Measurements from ENCODE around the gene ATXN7L1. TPM values are rescaled to one million over a fixed set of nuclear protein-coding genes. Genes with fewer than 3 reads are reported as not detected.

Gene ATXN7L1
- total RNA-seq, 4 donors from 2014 or later: 12.3 to 28.8 (median 21.0) TPM

DNA sequence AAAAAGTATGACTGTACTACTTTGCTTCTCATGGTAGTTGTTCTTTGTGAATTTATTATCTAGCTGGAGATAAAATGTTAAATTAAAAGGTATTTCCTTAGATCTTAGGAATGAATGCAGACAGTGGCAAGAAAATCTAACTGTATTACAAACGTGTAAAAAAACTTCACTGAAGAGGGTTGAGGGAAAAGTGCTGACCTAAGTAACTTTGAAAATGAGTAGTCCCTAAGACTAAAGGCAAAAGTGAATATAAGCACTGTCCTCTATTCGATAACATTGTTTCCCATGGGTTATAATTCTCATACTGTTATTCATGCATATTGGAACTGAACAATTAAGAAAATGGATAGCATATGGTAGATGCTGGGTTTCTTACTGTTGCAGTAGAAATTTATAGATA lies 148.4 kb downstream of the ATXN7L1 start:
- no peaks in the 10 kb centered on the region for H3K36me3 ChIP-seq
- no peak overlapping the region for H3K27ac ChIP-seq
- in situ Hi-C loops (cut with MboI; ENCODE audit: low pct_ligation_motif_present in 1 of 4, low pct_unique_long_range_greater_than_20kb in 1 of 4, low sequenced_read_pairs in 3 of 4) (no loop called here), intact Hi-C loops (cut with DNase I; ENCODE audit: low total_unique reads) (no loop called here)
- TF ChIP-seq POLR2AphosphoS5 (IDR thresholded peaks at IDR 0.05): no peak
- TF ChIP-seq, protein P1, sequence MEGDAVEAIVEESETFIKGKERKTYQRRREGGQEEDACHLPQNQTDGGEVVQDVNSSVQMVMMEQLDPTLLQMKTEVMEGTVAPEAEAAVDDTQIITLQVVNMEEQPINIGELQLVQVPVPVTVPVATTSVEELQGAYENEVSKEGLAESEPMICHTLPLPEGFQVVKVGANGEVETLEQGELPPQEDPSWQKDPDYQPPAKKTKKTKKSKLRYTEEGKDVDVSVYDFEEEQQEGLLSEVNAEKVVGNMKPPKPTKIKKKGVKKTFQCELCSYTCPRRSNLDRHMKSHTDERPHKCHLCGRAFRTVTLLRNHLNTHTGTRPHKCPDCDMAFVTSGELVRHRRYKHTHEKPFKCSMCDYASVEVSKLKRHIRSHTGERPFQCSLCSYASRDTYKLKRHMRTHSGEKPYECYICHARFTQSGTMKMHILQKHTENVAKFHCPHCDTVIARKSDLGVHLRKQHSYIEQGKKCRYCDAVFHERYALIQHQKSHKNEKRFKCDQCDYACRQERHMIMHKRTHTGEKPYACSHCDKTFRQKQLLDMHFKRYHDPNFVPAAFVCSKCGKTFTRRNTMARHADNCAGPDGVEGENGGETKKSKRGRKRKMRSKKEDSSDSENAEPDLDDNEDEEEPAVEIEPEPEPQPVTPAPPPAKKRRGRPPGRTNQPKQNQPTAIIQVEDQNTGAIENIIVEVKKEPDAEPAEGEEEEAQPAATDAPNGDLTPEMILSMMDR (IDR thresholded peaks at IDR 0.05): no peak
- TF ChIP-seq POLR2A (IDR thresholded peaks at IDR 0.05): no peak
- no peak for TF ChIP-seq EP300 (IDR thresholded peaks at IDR 0.05; ENCODE audit: low read depth)
- no peak overlapping the region for H3K4me3 ChIP-seq
- H3K27me3 ChIP-seq: no peaks in the 10 kb centered on the region
- no peaks in the 10 kb centered on the region for H3K9me3 ChIP-seq
- WGBS, 2 donors (ENCODE audit: low coverage in 1 of 2): 83 to 87% methylated on average over 2 of the region's 2 CpGs
- DNase-seq: no peak
- no peaks in the 10 kb centered on the region for H3K4me1 ChIP-seq

DNA sequence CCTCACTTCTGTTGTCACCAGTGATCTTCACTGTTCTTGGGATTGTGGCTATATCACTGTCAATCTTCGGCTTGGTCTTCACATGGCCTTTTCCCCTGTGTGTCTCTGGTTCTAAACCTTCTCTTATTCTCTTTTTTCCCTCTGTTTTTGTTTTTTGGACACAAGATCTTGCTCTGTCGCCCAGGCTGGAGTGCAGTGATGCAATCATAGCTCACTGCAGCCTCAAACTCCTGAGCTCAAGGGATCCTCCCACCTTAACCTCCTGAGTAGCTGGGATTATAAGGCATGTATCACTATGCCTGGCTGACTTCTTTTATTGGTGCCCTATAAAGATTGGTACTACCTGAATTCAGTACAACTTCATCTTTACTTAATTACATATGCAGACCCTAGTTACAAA lies 151.7 kb downstream of the ATXN7L1 start:
- Histone ChIP-seq H3K27me3 (no peaks in the 10 kb centered on the region), H3K9me3 (no peaks in the 10 kb centered on the region), H3K4me3 (no peak overlapping the region), H3K27ac (no peak overlapping the region), H3K36me3 (no peaks in the 10 kb centered on the region), H3K4me1 (no peaks in the 10 kb centered on the region)
- WGBS, 2 donors (ENCODE audit: low coverage in 1 of 2): 89 to 93% methylated on average over 1 to 2 of the region's 2 CpGs
- TF ChIP-seq EP300 (IDR thresholded peaks at IDR 0.05; ENCODE audit: low read depth) (no peak), POLR2A (IDR thresholded peaks at IDR 0.05) (no peak), POLR2AphosphoS5 (IDR thresholded peaks at IDR 0.05) (no peak)
- TF ChIP-seq, protein P1 (IDR thresholded peaks at IDR 0.05): no peak
- in situ Hi-C loops (cut with MboI; ENCODE audit: low pct_ligation_motif_present in 1 of 4, low pct_unique_long_range_greater_than_20kb in 1 of 4, low sequenced_read_pairs in 3 of 4): no loop called here
- intact Hi-C loops (cut with DNase I; ENCODE audit: low total_unique reads): no loop called here
- no peak for DNase-seq

DNA sequence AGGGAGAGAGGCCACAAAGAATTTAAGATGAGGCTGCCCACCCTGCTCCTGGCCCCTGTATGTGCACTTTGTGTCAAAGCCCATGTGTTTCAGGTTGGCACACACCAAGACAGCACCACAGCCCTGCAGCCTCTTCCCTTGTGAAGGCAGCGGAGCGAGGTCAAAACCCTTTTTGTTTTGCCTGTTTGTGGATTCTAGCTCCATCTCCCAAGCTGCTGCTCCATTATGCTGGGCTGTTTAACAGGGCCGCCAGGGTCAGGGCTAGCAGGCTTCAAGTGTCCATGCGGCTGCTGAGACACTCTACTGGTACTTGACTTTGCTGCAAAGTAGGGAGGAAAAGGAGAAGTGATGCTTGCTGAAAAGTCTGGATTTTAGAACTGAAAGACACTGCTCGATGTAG lies 152.8 kb downstream of the ATXN7L1 start:
- H3K9me3 ChIP-seq: no peaks in the 10 kb centered on the region
- TF ChIP-seq POLR2A (IDR thresholded peaks at IDR 0.05) (no peak), POLR2AphosphoS5 (IDR thresholded peaks at IDR 0.05) (no peak), EP300 (IDR thresholded peaks at IDR 0.05; ENCODE audit: low read depth) (no peak)
- TF ChIP-seq, protein P1 (IDR thresholded peaks at IDR 0.05): no peak
- no peak for DNase-seq
- H3K36me3 ChIP-seq: no peaks in the 10 kb centered on the region
- no peaks in the 10 kb centered on the region for H3K27me3 ChIP-seq
- WGBS, 2 donors (ENCODE audit: low coverage in 1 of 2): 74 to 83% methylated on average over 1 to 5 of the region's 5 CpGs
- in situ Hi-C loops (cut with MboI; ENCODE audit: low pct_ligation_motif_present in 1 of 4, low pct_unique_long_range_greater_than_20kb in 1 of 4, low sequenced_read_pairs in 3 of 4) (no loop called here), intact Hi-C loops (cut with DNase I; ENCODE audit: low total_unique reads) (no loop called here)
- H3K4me3 ChIP-seq: no peak overlapping the region
- no peak overlapping the region for H3K27ac ChIP-seq
- peaks cover 0 to 3% (median 0%) of the 10 kb centered on the region in 4 donors for H3K4me1 ChIP-seq

DNA sequence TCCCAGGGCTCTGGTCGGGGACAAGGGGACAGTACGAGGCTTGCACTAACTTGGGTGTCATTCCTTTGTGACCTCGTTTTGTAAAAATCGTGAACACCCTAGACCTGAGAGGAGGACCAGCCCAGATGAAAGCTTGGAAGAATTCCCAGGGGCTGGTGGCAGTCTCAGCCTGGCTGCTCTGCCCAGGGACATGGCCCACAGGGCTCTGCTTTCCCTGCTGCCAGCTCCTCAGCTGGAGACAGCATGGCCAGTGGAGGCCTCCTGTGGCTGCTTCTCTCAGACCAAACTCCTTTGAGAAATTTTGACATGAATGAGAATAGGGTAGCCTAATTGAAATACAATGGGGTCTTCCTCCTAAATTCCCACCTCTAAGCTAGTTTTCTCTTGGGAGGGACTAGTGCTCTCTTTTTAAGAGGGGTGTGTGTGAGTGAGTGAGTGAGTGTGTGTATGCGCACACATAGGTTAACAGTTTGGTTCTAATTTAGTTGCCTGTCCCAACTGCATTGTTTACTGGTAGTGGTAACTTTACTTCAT lies 154.8 kb downstream of the ATXN7L1 start:
- peaks cover 0 to 3% (median 0%) of the 10 kb centered on the region in 4 donors for H3K4me1 ChIP-seq
- intact Hi-C loops (cut with DNase I; ENCODE audit: low total_unique reads) (no loop called here), in situ Hi-C loops (cut with MboI; ENCODE audit: low pct_ligation_motif_present in 1 of 4, low pct_unique_long_range_greater_than_20kb in 1 of 4, low sequenced_read_pairs in 3 of 4) (no loop called here)
- TF ChIP-seq POLR2A (IDR thresholded peaks at IDR 0.05): no peak
- no peak for TF ChIP-seq EP300 (IDR thresholded peaks at IDR 0.05; ENCODE audit: low read depth)
- TF ChIP-seq POLR2AphosphoS5 (IDR thresholded peaks at IDR 0.05): no peak
- no peak overlapping the region for H3K4me3 ChIP-seq
- H3K9me3 ChIP-seq: no peaks in the 10 kb centered on the region
- H3K27me3 ChIP-seq: no peaks in the 10 kb centered on the region
- H3K27ac ChIP-seq: no peak overlapping the region
- no peaks in the 10 kb centered on the region for H3K36me3 ChIP-seq
- WGBS, 2 donors (ENCODE audit: low coverage in 1 of 2): 92% methylated on average over 5 of the region's 5 CpGs; no CpG with 5 or more reads in 1 of the 2 donors
- DNase-seq: no peak

DNA sequence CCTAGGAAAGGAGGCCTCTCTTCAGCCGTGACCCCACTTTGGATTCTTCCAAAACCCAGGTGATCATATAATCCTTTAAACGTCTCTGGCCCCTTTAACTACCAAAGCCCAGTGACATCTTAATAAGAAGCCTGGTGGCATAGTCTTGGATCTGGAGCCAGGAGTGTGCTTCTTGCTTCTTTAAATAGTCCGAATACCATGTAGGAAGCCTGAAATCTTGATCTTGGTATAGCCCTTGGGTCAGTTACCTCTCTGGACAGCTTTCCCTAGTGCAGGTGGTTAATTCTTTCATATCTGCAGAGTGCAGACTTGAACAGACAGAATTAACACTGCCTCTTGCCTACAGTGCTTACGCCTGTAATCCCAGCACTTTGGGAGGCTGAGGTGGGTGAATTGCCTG lies 156.5 kb downstream of the ATXN7L1 start:
- TF ChIP-seq EP300 (IDR thresholded peaks at IDR 0.05; ENCODE audit: low read depth) (no peak), POLR2A (IDR thresholded peaks at IDR 0.05) (no peak)
- TF ChIP-seq, protein P1 (IDR thresholded peaks at IDR 0.05): no peak
- H3K4me1 ChIP-seq: peaks cover 0 to 3% (median 0%) of the 10 kb centered on the region in 4 donors
- no peaks in the 10 kb centered on the region for H3K36me3 ChIP-seq
- whole genome bisulfite sequencing, 2 donors (ENCODE audit: low coverage in 1 of 2): 81% methylated on average over 4 of the region's 4 CpGs; no CpG with 5 or more reads in 1 of the 2 donors
- no peaks in the 10 kb centered on the region for H3K27me3 ChIP-seq
- no peaks in the 10 kb centered on the region for H3K9me3 ChIP-seq
- in situ Hi-C loops (cut with MboI; ENCODE audit: low pct_ligation_motif_present in 1 of 4, low pct_unique_long_range_greater_than_20kb in 1 of 4, low sequenced_read_pairs in 3 of 4): no loop called here
- no peak for DNase-seq
- intact Hi-C loops (cut with DNase I; ENCODE audit: low total_unique reads): no loop called here
- H3K4me3 ChIP-seq: no peak overlapping the region
- no peak overlapping the region for H3K27ac ChIP-seq
